OCI-LY7 (cell line): ENCODE data around the gene SH3BGRL3. TPM values are rescaled to one million over a fixed set of nuclear protein-coding genes. Genes with fewer than 3 reads are reported as not detected.

Source experiments
- BruUV-seq: library from RNA; stranded (reverse); fragments of 400-500 nt; replicated peaks from 2 replicates; lab custom pipeline; 2021; lab: Mats Ljungman, UMichigan
- CTCF ChIA-PET: fragments of 300-600 bp; sonication (Branson Sonifier 250); formaldehyde crosslinking; loops from one replicate; lab custom pipeline; 2022; ENCODE audit warnings: antibody characterized with exemption; ENCODE audit not compliant: unreplicated experiment; lab: Charles Lee
- POLR2A ChIA-PET: fragments of 300-600 bp; sonication (Branson Sonifier 250); formaldehyde crosslinking; loops from one replicate; lab custom pipeline; 2022; ENCODE audit warnings: antibody characterized with exemption; lab: Charles Lee
- DNase-seq: peaks from one replicate; pipeline ENCODE4 v3.0.0-alpha.2; 2015; ENCODE audit warnings: low spot score
- H2AFZ ChIP-seq: fragments of 200-600 bp; sonication (generic), shearing (Covaris generic); 2 replicates; pipeline ENCODE4 v1.6.1; 2014; ENCODE audit warnings: mild to moderate bottlenecking, antibody characterized with exemption, low read length, moderate library complexity
- H3K27ac ChIP-seq: fragments of 200-600 bp; sonication (generic); 2 replicates; pipeline ENCODE4 v1.5.1; 2014; ENCODE audit warnings: mixed run types, low read depth, mild to moderate bottlenecking, moderate library complexity, low read length, inconsistent platforms; ENCODE audit not compliant: poor library complexity, severe bottlenecking
- H3K36me3 ChIP-seq: fragments of 200-600 bp; sonication (generic); 2 replicates; pipeline ENCODE4 v1.6.1; 2014; ENCODE audit warnings: mild to moderate bottlenecking, antibody characterized with exemption, low read length, moderate library complexity, mixed read lengths; ENCODE audit not compliant: insufficient read depth
- H3K4me1 ChIP-seq: fragments of 200-600 bp; sonication (generic); 2 replicates; pipeline ENCODE4 v1.5.1; 2014; ENCODE audit warnings: mild to moderate bottlenecking, low read length; ENCODE audit not compliant: insufficient read depth, poor library complexity, severe bottlenecking
- H3K4me2 ChIP-seq: fragments of 200-600 bp; sonication (generic); 2 replicates; pipeline ENCODE4 v1.6.1; 2014; ENCODE audit warnings: mild to moderate bottlenecking, low read length
- H3K4me3 ChIP-seq: fragments of 200-600 bp; sonication (generic); 2 replicates; pipeline ENCODE4 v1.5.1; 2014; ENCODE audit warnings: mild to moderate bottlenecking, low read depth, low read length; ENCODE audit not compliant: poor library complexity, severe bottlenecking
- H3K79me2 ChIP-seq: fragments of 200-600 bp; sonication (generic); 2 replicates; pipeline ENCODE4 v1.6.1; 2016; ENCODE audit warnings: low read depth, mild to moderate bottlenecking, low read length, moderate library complexity, mixed read lengths; ENCODE audit not compliant: insufficient read depth
- H3K9me2 ChIP-seq: fragments of 200-600 bp; sonication (generic); 2 replicates; pipeline ENCODE4 v1.6.1; 2016; ENCODE audit warnings: mild to moderate bottlenecking, low read length, mixed read lengths; ENCODE audit not compliant: insufficient read depth
- H3K9me3 ChIP-seq: fragments of 200-600 bp; sonication (generic); 2 replicates; pipeline ENCODE4 v1.6.1; 2014; ENCODE audit warnings: mild to moderate bottlenecking, mixed run types, low read length, mixed read lengths
- H4K20me1 ChIP-seq: fragments of 200-600 bp; sonication (generic); 2 replicates; pipeline ENCODE4 v1.6.1; 2014; ENCODE audit warnings: mild to moderate bottlenecking, antibody characterized with exemption, low read length, moderate library complexity, mixed read lengths; ENCODE audit not compliant: insufficient read depth
- CTCF ChIP-seq: fragments of 200-600 bp; sonication (generic); conservative IDR thresholded peaks from 2 replicates; pipeline ENCODE4 v1.5.1; 2014; ENCODE audit warnings: mild to moderate bottlenecking, antibody characterized with exemption, low read length, moderate library complexity, mixed read lengths
- EZH2phosphoT487 ChIP-seq: fragments of 200-600 bp; sonication (generic); IDR thresholded peaks from 2 replicates; pipeline ENCODE4 v1.6.1; 2018; ENCODE audit warnings: low read depth, borderline replicate concordance, mild to moderate bottlenecking, mixed run types, antibody characterized with exemption, low read length, moderate library complexity, mixed read lengths
- intact Hi-C: fragments of 100-400 bp; cut with micrococcal nuclease; formaldehyde crosslinking; loops from one replicate; pipeline ENCODE4 v1.10.0; 2022; ENCODE audit not compliant: unreplicated experiment
- total RNA-seq, 2 experiments: library from RNA; depleted of rRNA in 1 of 2; stranded (reverse); fragments of >200 nt in 1 of 2; shearing (Covaris generic) in 1 of 2; gene quantifications; 2 replicates each; pipeline ENCODE4 v1.2.3, GENCODE V29; 2014 to 2022

SH3BGRL3 gene
- total RNA-seq, 2 experiments from 2014 or later, result 25.3 to 60.9 TPM

- peak within 1 kb of the TSS; percentile 95 for H3K4me2 ChIP-seq
Observed at GRCh38 chr1:26317612-26318337, 37.9 kb downstream of the SH3BGRL3 start, which contains the start of gene CD52. Gene CD52 (plus strand): TSS chr1:26317958. CDS start chr1:26318018, 60 bp downstream.

GRCh38 chr1:26318338-26319064 is 38.6 kb downstream of the SH3BGRL3 start:
- POLR2A ChIA-PET, result interaction anchor here (0.6 to 11.7 kb wide), 8 partner anchors 10 to 105 kb away, joined by 3 to 273 read pairs (median 3); partner anchors contain the start of gene UBXN11
- peak overlapping the region; percentile 95 for H3K4me2 ChIP-seq

More at GRCh38 chr1:26317612-26318337, 37.9 kb downstream of the SH3BGRL3 start, which contains the start of gene CD52:
- peak; percentile 87 for DNase-seq
- H3K4me3 ChIP-seq, result peak within 1 kb of the TSS; percentile 93
- TSS peak; percentile 77 for BruUV-seq
- no peak within 1 kb of the TSS for H2AFZ ChIP-seq
- peaks cover 35% of the 10 kb centered on the region for H3K36me3 ChIP-seq
- ChIA-PET POLR2A (interaction anchor here (0.6 to 11.7 kb wide), 7 partner anchors 9 to 29 kb away, joined by 3 to 273 read pairs (median 3); partner anchors contain the start of gene UBXN11), CTCF (interaction anchor here (0.6 to 3.2 kb wide), 7 partner anchors 10 to 33 kb away, joined by 3 to 30 read pairs (median 3); partner anchors contain the start of gene UBXN11)
- no peaks in the 10 kb centered on the region for H3K9me3 ChIP-seq
- H4K20me1 ChIP-seq, result no peaks in the 10 kb centered on the region
- no peak for TF ChIP-seq EZH2phosphoT487
- no peak for TF ChIP-seq CTCF
- H3K9me2 ChIP-seq, result no peaks in the 10 kb centered on the region
- peaks cover 82% of the 10 kb centered on the region for H3K4me1 ChIP-seq
- intact Hi-C loops, result loop anchor here (10.0 kb wide), 1 partner anchor 227 kb away; no protein-coding TSS in a partner anchor
- H3K79me2 ChIP-seq, result peaks cover 35% of the 10 kb centered on the region
- H3K27ac ChIP-seq, result peak within 1 kb of the TSS; percentile 91

More at GRCh38 chr1:26318338-26319064, 38.6 kb downstream of the SH3BGRL3 start:
- Histone ChIP-seq H3K9me3 (no peaks in the 10 kb centered on the region), H3K9me2 (no peaks in the 10 kb centered on the region), H3K27ac (peak overlapping the region; percentile 91), H3K36me3 (peaks cover 42% of the 10 kb centered on the region), H2AFZ (no peak overlapping the region), H3K4me1 (peaks cover 79% of the 10 kb centered on the region), H3K4me3 (peak overlapping the region; percentile 93), H4K20me1 (no peaks in the 10 kb centered on the region), H3K79me2 (peaks cover 35% of the 10 kb centered on the region)
- CTCF ChIA-PET, result interaction anchor here (0.7 to 3.9 kb wide), 7 partner anchors 10 to 34 kb away, joined by 3 to 37 read pairs (median 4); partner anchors contain the start of gene UBXN11
- peak; percentile 50 for DNase-seq
- BruUV-seq, result no TSS peak
- TF ChIP-seq CTCF (no peak), EZH2phosphoT487 (no peak)
- intact Hi-C loops, result loop anchor here (10.0 kb wide), 1 partner anchor 226 kb away; no protein-coding TSS in a partner anchor
